ENCODE results near the gene ZNF330.
"Not testable (repeated sequence)": the region's sequence is repeated elsewhere in the genome, so short reads cannot be mapped to it uniquely, and the experiment has no call there.

Gene ZNF330

DNA sequence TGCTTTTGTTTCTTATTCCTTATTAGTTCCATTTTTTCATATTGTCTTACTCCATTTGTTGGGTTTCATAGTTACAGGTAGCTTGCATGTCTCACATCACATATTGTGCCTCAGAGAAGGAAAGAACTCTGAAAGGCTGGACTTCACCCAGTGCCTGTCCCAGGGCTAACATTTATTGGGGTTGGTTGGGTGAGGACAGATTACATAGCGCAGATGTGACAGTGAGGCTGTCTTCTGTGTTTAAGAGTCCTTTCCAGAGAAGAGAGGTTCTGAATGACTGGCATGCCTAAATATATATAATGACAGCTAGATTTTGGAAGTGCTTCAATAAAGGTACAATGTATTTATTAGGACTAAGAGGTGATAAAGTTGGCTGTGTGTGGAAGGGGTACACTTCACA is 2.7 kb downstream of the ZNF330 start:
- Histone ChIP-seq H3K4me1 (peaks cover 3% of the 10 kb centered on the region), H3K27me3 (no peaks in the 10 kb centered on the region), H3K36me3 (peaks cover 34% of the 10 kb centered on the region), H3K4me3 (ENCODE audit: low read depth, low read length) (no peak overlapping the region), H3K9me3 (no peaks in the 10 kb centered on the region)
- no peak for TF ChIP-seq CTCF (IDR thresholded peaks at IDR 0.05; ENCODE audit: low read depth, low read length)
- no peak for DNase-seq

DNA sequence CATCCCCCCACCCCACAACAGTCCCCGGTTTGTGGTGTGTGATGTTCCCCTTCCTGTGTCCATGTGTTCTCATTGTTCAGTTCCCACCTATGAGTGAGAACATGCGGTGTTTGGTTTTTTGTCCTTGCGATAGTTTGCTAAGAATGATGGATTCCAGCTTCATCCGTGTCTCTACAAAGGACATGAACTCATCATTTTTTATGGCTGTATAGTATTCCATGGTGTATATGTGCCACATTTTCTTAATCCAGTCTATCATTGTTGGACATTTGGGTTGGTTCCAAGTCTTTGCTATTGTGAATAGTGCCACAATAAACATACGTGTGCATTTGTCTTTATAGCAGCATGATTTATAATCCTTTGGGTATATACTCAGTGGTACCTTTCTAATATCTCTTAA is 6.6 kb downstream of the ZNF330 start:
- peaks cover 60% of the 10 kb centered on the region for H3K36me3 ChIP-seq
- H3K4me3 ChIP-seq (ENCODE audit: low read depth, low read length); H3K9me3 ChIP-seq; DNase-seq; H3K27me3 ChIP-seq; H3K4me1 ChIP-seq: not testable (repeated sequence)

DNA sequence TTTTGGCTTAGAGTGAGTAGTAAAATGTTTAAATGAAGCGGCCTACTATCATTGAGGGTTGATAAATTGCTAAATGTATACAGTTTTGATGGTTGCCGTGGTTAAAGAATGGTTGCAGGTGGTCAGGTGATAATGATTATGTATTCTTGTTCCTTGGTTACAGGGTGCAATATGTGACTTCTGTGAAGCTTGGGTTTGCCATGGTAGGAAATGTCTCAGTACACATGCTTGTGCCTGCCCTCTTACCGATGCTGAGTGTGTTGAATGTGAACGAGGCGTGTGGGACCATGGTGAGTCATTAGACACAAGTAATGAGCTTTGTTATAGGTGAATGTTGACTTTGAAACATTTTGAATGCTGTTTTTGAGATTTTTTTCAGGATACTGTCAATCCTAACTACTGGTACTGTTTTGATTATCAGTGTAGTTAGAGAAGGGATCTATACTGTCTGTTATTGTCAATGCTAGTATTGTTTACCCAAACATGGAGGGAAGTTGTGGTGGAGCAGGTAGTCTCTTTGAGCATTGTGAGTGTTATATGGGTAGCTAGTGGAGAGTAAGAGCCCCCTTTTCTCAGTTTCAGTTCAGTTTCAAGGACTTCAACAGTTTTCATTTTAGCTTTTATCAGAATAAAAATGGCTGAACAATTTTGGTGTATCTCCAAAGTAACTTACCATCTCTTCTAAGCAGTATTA is 8.9 kb downstream of the ZNF330 start:
- peaks cover 69% of the 10 kb centered on the region for H3K36me3 ChIP-seq

GRCh38 chr4:141233673-141234072 is 13.0 kb downstream of the ZNF330 start:
- Histone ChIP-seq H3K9me3 (no peaks in the 10 kb centered on the region), H3K27me3 (no peaks in the 10 kb centered on the region), H3K36me3 (peaks cover 52% of the 10 kb centered on the region), H3K4me1 (no peaks in the 10 kb centered on the region), H3K4me3 (ENCODE audit: low read depth, low read length) (no peak overlapping the region)
- DNase-seq = no peak
- TF ChIP-seq CTCF (IDR thresholded peaks at IDR 0.05; ENCODE audit: low read depth, low read length) = no peak

More for the DNA sequence above, 8.9 kb downstream of the ZNF330 start:
- Histone ChIP-seq H3K27me3 (no peaks in the 10 kb centered on the region), H3K4me3 (ENCODE audit: low read depth, low read length) (no peak overlapping the region), H3K4me1 (peaks cover 3% of the 10 kb centered on the region), H3K9me3 (no peaks in the 10 kb centered on the region)
- no peak for DNase-seq
- no peak for TF ChIP-seq CTCF (IDR thresholded peaks at IDR 0.05; ENCODE audit: low read depth, low read length)

DNA sequence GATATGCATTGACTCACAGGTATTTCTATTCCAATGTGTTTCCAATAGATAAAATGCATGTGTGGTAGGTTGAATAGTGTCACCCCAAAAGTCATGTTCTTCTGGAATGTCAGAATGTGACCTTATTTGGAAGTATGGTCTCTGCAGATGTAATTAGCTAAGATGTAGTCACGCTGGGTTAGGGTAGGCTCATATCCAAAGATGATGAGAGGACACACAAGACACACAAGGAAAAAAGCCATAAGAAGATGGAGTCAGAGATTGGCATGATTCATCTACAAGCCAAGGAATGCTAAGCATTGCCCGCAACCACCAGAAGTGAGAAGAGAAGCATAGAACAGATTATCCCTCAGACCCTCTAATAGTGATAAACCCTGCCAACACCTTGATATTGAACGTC is 17.5 kb downstream of the ZNF330 start:
- Histone ChIP-seq H3K4me3 (ENCODE audit: low read depth, low read length) (no peak overlapping the region), H3K36me3 (peaks cover 17% of the 10 kb centered on the region), H3K4me1 (no peaks in the 10 kb centered on the region), H3K9me3 (no peaks in the 10 kb centered on the region), H3K27me3 (no peaks in the 10 kb centered on the region)
- DNase-seq = no peak
- no peak for TF ChIP-seq CTCF (IDR thresholded peaks at IDR 0.05; ENCODE audit: low read depth, low read length)

DNA sequence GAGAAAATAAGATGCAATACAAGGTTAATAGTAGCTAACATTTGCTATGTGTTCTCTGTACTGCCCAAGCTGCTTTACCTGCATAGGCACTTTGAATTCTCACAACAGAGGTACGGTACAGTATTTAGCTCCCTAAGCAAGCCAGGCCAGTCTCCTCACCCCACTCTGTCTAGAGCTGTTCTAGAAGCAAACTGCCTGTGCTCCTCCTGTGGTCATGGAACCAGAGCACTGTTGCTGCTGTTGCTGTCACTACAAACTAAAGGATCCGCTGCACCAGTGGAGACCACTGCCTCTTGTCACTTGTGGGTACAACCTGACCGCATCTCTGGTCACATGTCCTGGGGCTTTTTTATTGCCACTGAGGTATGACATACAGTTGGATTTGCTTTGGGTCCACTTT is 19.6 kb downstream of the ZNF330 start:
- H3K36me3 ChIP-seq = no peaks in the 10 kb centered on the region
- no peaks in the 10 kb centered on the region for H3K9me3 ChIP-seq
- no peak overlapping the region for H3K4me3 ChIP-seq (ENCODE audit: low read depth, low read length)
- no peaks in the 10 kb centered on the region for H3K27me3 ChIP-seq
- no peak for TF ChIP-seq CTCF (IDR thresholded peaks at IDR 0.05; ENCODE audit: low read depth, low read length)
- no peak for DNase-seq
- H3K4me1 ChIP-seq = no peaks in the 10 kb centered on the region
